Neural progenitor cell (in vitro differentiated cells): Measurements from ENCODE around the gene PACSIN2.

Experiments
- EZH2 ChIP-seq: fragments of 200-600 bp; sonication (generic); IDR thresholded peaks from 2 replicates; pipeline ENCODE4 v1.6.1; 2017; ENCODE audit warnings: antibody characterized with exemption, mild to moderate bottlenecking, moderate library complexity
- TF ChIP-seq, protein P1 (sequence below): fragments of 200-600 bp; sonication (generic); IDR thresholded peaks from 2 replicates; pipeline ENCODE4 v1.5.1; 2017; ENCODE audit warnings: antibody characterized with exemption, mild to moderate bottlenecking

- TF ChIP-seq, protein P1, sequence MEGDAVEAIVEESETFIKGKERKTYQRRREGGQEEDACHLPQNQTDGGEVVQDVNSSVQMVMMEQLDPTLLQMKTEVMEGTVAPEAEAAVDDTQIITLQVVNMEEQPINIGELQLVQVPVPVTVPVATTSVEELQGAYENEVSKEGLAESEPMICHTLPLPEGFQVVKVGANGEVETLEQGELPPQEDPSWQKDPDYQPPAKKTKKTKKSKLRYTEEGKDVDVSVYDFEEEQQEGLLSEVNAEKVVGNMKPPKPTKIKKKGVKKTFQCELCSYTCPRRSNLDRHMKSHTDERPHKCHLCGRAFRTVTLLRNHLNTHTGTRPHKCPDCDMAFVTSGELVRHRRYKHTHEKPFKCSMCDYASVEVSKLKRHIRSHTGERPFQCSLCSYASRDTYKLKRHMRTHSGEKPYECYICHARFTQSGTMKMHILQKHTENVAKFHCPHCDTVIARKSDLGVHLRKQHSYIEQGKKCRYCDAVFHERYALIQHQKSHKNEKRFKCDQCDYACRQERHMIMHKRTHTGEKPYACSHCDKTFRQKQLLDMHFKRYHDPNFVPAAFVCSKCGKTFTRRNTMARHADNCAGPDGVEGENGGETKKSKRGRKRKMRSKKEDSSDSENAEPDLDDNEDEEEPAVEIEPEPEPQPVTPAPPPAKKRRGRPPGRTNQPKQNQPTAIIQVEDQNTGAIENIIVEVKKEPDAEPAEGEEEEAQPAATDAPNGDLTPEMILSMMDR: no peak
- no peak for TF ChIP-seq EZH2
Observed at GRCh38 chr22:43042101-43042780, 27.3 kb upstream of the PACSIN2 start.
